Loucy (cell line): ENCODE measurements around the gene TGFB1I1.

Experiments
- H2AFZ ChIP-seq: fragments of 200-600 bp; sonication (generic); 2 replicates; pipeline ENCODE4 v1.6.0; 2016; ENCODE audit warnings: antibody characterized with exemption, mild to moderate bottlenecking, low read length, moderate library complexity
- H3F3A ChIP-seq: fragments of 200-600 bp; 2 replicates; pipeline ENCODE4 v1.6.0; 2016; ENCODE audit warnings: antibody characterized with exemption, low read depth, mild to moderate bottlenecking
- H3K27me3 ChIP-seq: fragments of 200-600 bp; sonication (generic); 2 replicates; pipeline ENCODE4 v1.6.1; 2014; ENCODE audit warnings: low read length, mild to moderate bottlenecking; ENCODE audit not compliant: insufficient read depth, poor library complexity, severe bottlenecking
- H3K36me3 ChIP-seq: fragments of 200-600 bp; sonication (generic); 2 replicates; pipeline ENCODE4 v1.6.1; 2016; ENCODE audit warnings: low read length; ENCODE audit not compliant: insufficient read depth
- H3K4me1 ChIP-seq: fragments of 200-600 bp; sonication (generic); 2 replicates; pipeline ENCODE4 v1.5.1; 2014; ENCODE audit warnings: low read length, mild to moderate bottlenecking; ENCODE audit not compliant: insufficient read depth, poor library complexity, severe bottlenecking
- H3K4me2 ChIP-seq: fragments of 200-600 bp; sonication (generic); 2 replicates; pipeline ENCODE4 v1.6.0; 2014; ENCODE audit warnings: antibody characterized with exemption, low read length, low read depth, mild to moderate bottlenecking; ENCODE audit not compliant: poor library complexity, severe bottlenecking
- H3K4me3 ChIP-seq: fragments of 200-600 bp; sonication (generic); 2 replicates; pipeline ENCODE4 v1.5.1; 2014; ENCODE audit warnings: low read length, mild to moderate bottlenecking, mixed read lengths; ENCODE audit not compliant: poor library complexity, severe bottlenecking
- H3K79me2 ChIP-seq: fragments of 200-600 bp; sonication (generic); 2 replicates; pipeline ENCODE4 v1.6.1; 2014; ENCODE audit warnings: low read length; ENCODE audit not compliant: insufficient read depth
- H3K9ac ChIP-seq: fragments of 200-600 bp; sonication (generic); 2 replicates; pipeline ENCODE4 v1.6.0; 2014; ENCODE audit warnings: mild to moderate bottlenecking, low read depth, low read length, moderate library complexity; ENCODE audit not compliant: poor library complexity, severe bottlenecking
- H3K9me2 ChIP-seq: fragments of 200-600 bp; sonication (generic); replicated peaks from 2 replicates; pipeline ENCODE4 v1.6.1; 2016; ENCODE audit warnings: low read depth, low read length, mixed read lengths
- H3K9me3 ChIP-seq: fragments of 200-600 bp; sonication (generic); 2 replicates; pipeline ENCODE4 v1.6.1; 2014; ENCODE audit warnings: mild to moderate bottlenecking, antibody characterized with exemption, low read length, low read depth; ENCODE audit not compliant: insufficient read depth
- H4K20me1 ChIP-seq: fragments of 200-600 bp; sonication (generic); 2 replicates; pipeline ENCODE4 v1.6.0; 2014; ENCODE audit warnings: antibody characterized with exemption, low read length, mild to moderate bottlenecking; ENCODE audit not compliant: insufficient read depth, poor library complexity, severe bottlenecking
- CTCF ChIP-seq: fragments of 200-600 bp; sonication (generic); conservative IDR thresholded peaks from 2 replicates; pipeline ENCODE4 v1.5.1; 2014; ENCODE audit warnings: mild to moderate bottlenecking, antibody characterized with exemption, low read length
- EZH2phosphoT487 ChIP-seq: fragments of 200-600 bp; IDR thresholded peaks from 2 replicates; pipeline ENCODE4 v1.6.1; 2018; ENCODE audit warnings: antibody characterized with exemption, mild to moderate bottlenecking, moderate library complexity, borderline replicate concordance

The TGFB1I1 gene

DNA sequence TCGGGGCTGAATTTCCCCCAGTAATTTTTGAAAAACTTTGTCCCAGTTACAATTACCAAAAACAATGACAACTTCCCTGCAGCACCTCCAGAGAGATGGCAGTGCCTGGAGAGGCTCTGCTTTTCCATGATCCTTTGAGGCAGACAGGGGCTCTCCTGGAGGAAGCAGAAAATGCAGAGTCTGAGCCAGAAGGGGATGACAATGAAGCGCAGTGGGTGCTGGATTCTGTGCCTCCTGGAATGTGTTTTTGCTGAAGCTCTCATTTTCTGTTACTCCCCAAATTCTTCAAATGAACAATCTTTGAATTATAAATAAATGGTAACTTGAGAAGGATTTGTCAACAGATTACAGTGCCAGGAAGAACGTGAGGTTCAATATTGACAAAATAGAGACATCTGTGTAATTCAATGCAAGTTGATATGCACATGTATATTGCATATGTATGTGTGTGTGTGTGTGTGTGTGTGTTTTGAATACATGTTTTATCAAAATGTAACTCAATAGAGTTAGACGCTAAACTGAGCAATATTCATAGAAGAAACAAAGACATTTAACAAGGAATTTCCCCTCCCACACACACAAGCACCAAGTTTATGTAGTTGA, 45.9 kb downstream of the TGFB1I1 start:
- no peaks in the 10 kb centered on the region for H4K20me1 ChIP-seq
- no peak overlapping the region for H3K4me3 ChIP-seq
- no peak overlapping the region for H2AFZ ChIP-seq
- H3K9ac ChIP-seq = no peak overlapping the region
- TF ChIP-seq CTCF (no peak), EZH2phosphoT487 (no peak)
- no peaks in the 10 kb centered on the region for H3K9me3 ChIP-seq
- H3F3A ChIP-seq = 0 out of 2 replicates have a peak, but pooled peaks cover 3% of the 10 kb centered on the region
- no peaks in the 10 kb centered on the region for H3K36me3 ChIP-seq
- no peak overlapping the region for H3K4me2 ChIP-seq
- no peaks in the 10 kb centered on the region for H3K79me2 ChIP-seq
- H3K9me2 ChIP-seq = no peaks in the 10 kb centered on the region
- H3K27me3 ChIP-seq = no peaks in the 10 kb centered on the region
- peaks cover 20% of the 10 kb centered on the region for H3K4me1 ChIP-seq

DNA sequence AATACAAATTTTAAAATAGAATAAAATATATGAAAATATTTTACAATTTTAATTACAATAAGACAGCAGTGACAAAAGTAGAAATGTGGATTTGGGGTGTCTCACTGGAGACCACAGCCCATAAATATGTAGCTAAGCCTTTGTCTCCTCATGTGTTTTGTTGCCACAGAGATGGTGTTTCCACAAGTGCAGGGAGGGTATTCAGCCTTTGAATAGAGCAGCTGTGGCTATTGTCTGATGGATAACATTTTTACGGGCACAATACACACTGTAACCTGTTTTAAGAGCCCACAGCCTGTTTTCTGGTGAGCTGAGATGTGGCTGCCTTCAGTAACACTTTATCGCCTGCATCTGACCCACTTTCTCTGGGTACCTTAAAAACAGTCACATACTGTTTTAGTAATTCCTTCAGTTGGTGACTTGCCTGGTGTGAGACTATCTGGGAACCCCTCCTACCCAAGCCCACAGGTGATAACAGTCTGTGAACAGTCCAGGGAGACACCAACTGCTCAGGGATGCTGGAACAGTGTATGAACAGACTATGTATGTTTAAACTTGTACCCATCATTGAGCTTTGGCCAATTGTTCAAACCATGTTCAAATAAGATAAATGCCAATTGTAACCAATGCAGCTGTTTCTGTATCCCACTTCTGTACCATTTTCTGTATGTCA, 47.9 kb downstream of the TGFB1I1 start:
- Histone ChIP-seq H3K79me2 (no peaks in the 10 kb centered on the region), H3K9me3 (no peaks in the 10 kb centered on the region), H3K4me1 (peaks cover 26% of the 10 kb centered on the region), H3K36me3 (no peaks in the 10 kb centered on the region), H3K4me2 (peak overlapping the region; percentile 16), H3K4me3 (no peak overlapping the region), H4K20me1 (no peaks in the 10 kb centered on the region), H3K9me2 (no peaks in the 10 kb centered on the region), H3K9ac (peak overlapping the region; percentile 11), H3F3A (no peaks in the 10 kb centered on the region), H3K27me3 (no peaks in the 10 kb centered on the region), H2AFZ (no peak overlapping the region)
- TF ChIP-seq EZH2phosphoT487 (no peak), CTCF (no peak)

- H3K9ac ChIP-seq = no peak overlapping the region
- no peaks in the 10 kb centered on the region for H3K79me2 ChIP-seq
Measured at GRCh38 chr16:31521368-31521767, 49.4 kb downstream of the TGFB1I1 start.

More at GRCh38 chr16:31521368-31521767, 49.4 kb downstream of the TGFB1I1 start:
- H3F3A ChIP-seq = no peaks in the 10 kb centered on the region
- no peaks in the 10 kb centered on the region for H3K9me3 ChIP-seq
- TF ChIP-seq CTCF (no peak), EZH2phosphoT487 (no peak)
- H3K4me1 ChIP-seq = peaks cover 31% of the 10 kb centered on the region
- no peak overlapping the region for H2AFZ ChIP-seq
- H3K27me3 ChIP-seq = no peaks in the 10 kb centered on the region
- no peaks in the 10 kb centered on the region for H3K36me3 ChIP-seq
- H3K4me2 ChIP-seq = no peak overlapping the region
- H3K9me2 ChIP-seq = no peaks in the 10 kb centered on the region
- H3K4me3 ChIP-seq = no peak overlapping the region
- no peaks in the 10 kb centered on the region for H4K20me1 ChIP-seq
